Loucy (cell line): ENCODE results near the gene HLX.

Experiments
- H2AFZ ChIP-seq: fragments of 200-600 bp; sonication (generic); 2 replicates; pipeline ENCODE4 v1.6.0; 2016; ENCODE audit warnings: antibody characterized with exemption, mild to moderate bottlenecking, low read length, moderate library complexity
- H3F3A ChIP-seq: fragments of 200-600 bp; 2 replicates; pipeline ENCODE4 v1.6.0; 2016; ENCODE audit warnings: antibody characterized with exemption, low read depth, mild to moderate bottlenecking
- H3K27me3 ChIP-seq: fragments of 200-600 bp; sonication (generic); 2 replicates; pipeline ENCODE4 v1.6.1; 2014; ENCODE audit warnings: low read length, mild to moderate bottlenecking; ENCODE audit not compliant: insufficient read depth, poor library complexity, severe bottlenecking
- H3K36me3 ChIP-seq: fragments of 200-600 bp; sonication (generic); 2 replicates; pipeline ENCODE4 v1.6.1; 2016; ENCODE audit warnings: low read length; ENCODE audit not compliant: insufficient read depth
- H3K4me1 ChIP-seq: fragments of 200-600 bp; sonication (generic); 2 replicates; pipeline ENCODE4 v1.5.1; 2014; ENCODE audit warnings: low read length, mild to moderate bottlenecking; ENCODE audit not compliant: insufficient read depth, poor library complexity, severe bottlenecking
- H3K4me2 ChIP-seq: fragments of 200-600 bp; sonication (generic); 2 replicates; pipeline ENCODE4 v1.6.0; 2014; ENCODE audit warnings: antibody characterized with exemption, low read length, low read depth, mild to moderate bottlenecking; ENCODE audit not compliant: poor library complexity, severe bottlenecking
- H3K4me3 ChIP-seq: fragments of 200-600 bp; sonication (generic); 2 replicates; pipeline ENCODE4 v1.5.1; 2014; ENCODE audit warnings: low read length, mild to moderate bottlenecking, mixed read lengths; ENCODE audit not compliant: poor library complexity, severe bottlenecking
- H3K79me2 ChIP-seq: fragments of 200-600 bp; sonication (generic); 2 replicates; pipeline ENCODE4 v1.6.1; 2014; ENCODE audit warnings: low read length; ENCODE audit not compliant: insufficient read depth
- H3K9ac ChIP-seq: fragments of 200-600 bp; sonication (generic); 2 replicates; pipeline ENCODE4 v1.6.0; 2014; ENCODE audit warnings: mild to moderate bottlenecking, low read depth, low read length, moderate library complexity; ENCODE audit not compliant: poor library complexity, severe bottlenecking
- H3K9me2 ChIP-seq: fragments of 200-600 bp; sonication (generic); replicated peaks from 2 replicates; pipeline ENCODE4 v1.6.1; 2016; ENCODE audit warnings: low read depth, low read length, mixed read lengths
- H3K9me3 ChIP-seq: fragments of 200-600 bp; sonication (generic); 2 replicates; pipeline ENCODE4 v1.6.1; 2014; ENCODE audit warnings: mild to moderate bottlenecking, antibody characterized with exemption, low read length, low read depth; ENCODE audit not compliant: insufficient read depth
- H4K20me1 ChIP-seq: fragments of 200-600 bp; sonication (generic); 2 replicates; pipeline ENCODE4 v1.6.0; 2014; ENCODE audit warnings: antibody characterized with exemption, low read length, mild to moderate bottlenecking; ENCODE audit not compliant: insufficient read depth, poor library complexity, severe bottlenecking
- EZH2phosphoT487 ChIP-seq: fragments of 200-600 bp; IDR thresholded peaks from 2 replicates; pipeline ENCODE4 v1.6.1; 2018; ENCODE audit warnings: antibody characterized with exemption, mild to moderate bottlenecking, moderate library complexity, borderline replicate concordance
- TF ChIP-seq, protein P1 (sequence below): fragments of 200-600 bp; sonication (generic); conservative IDR thresholded peaks from 2 replicates; pipeline ENCODE4 v1.5.1; 2014; ENCODE audit warnings: mild to moderate bottlenecking, antibody characterized with exemption, low read length

The HLX gene

GRCh38 chr1:220902916-220903315, 23.7 kb downstream of the HLX start:
- H3K4me2 ChIP-seq: no peak overlapping the region
- no peaks in the 10 kb centered on the region for H3K27me3 ChIP-seq
- no peaks in the 10 kb centered on the region for H3F3A ChIP-seq
- no peaks in the 10 kb centered on the region for H3K4me1 ChIP-seq
- no peak overlapping the region for H2AFZ ChIP-seq
- H3K9ac ChIP-seq: no peak overlapping the region
- H3K4me3 ChIP-seq: no peak overlapping the region
- no peaks in the 10 kb centered on the region for H4K20me1 ChIP-seq
- no peaks in the 10 kb centered on the region for H3K79me2 ChIP-seq
- no peaks in the 10 kb centered on the region for H3K36me3 ChIP-seq
- H3K9me3 ChIP-seq: no peaks in the 10 kb centered on the region
- TF ChIP-seq, protein P1, sequence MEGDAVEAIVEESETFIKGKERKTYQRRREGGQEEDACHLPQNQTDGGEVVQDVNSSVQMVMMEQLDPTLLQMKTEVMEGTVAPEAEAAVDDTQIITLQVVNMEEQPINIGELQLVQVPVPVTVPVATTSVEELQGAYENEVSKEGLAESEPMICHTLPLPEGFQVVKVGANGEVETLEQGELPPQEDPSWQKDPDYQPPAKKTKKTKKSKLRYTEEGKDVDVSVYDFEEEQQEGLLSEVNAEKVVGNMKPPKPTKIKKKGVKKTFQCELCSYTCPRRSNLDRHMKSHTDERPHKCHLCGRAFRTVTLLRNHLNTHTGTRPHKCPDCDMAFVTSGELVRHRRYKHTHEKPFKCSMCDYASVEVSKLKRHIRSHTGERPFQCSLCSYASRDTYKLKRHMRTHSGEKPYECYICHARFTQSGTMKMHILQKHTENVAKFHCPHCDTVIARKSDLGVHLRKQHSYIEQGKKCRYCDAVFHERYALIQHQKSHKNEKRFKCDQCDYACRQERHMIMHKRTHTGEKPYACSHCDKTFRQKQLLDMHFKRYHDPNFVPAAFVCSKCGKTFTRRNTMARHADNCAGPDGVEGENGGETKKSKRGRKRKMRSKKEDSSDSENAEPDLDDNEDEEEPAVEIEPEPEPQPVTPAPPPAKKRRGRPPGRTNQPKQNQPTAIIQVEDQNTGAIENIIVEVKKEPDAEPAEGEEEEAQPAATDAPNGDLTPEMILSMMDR: no peak
- TF ChIP-seq EZH2phosphoT487: no peak
- H3K9me2 ChIP-seq: no peaks in the 10 kb centered on the region

GRCh38 chr1:220904876-220905275, 25.6 kb downstream of the HLX start:
- Histone ChIP-seq H3F3A (no peaks in the 10 kb centered on the region), H3K4me2 (no peak overlapping the region), H4K20me1 (no peaks in the 10 kb centered on the region), H3K9me3 (no peaks in the 10 kb centered on the region), H3K79me2 (no peaks in the 10 kb centered on the region), H3K27me3 (no peaks in the 10 kb centered on the region), H3K9ac (no peak overlapping the region), H3K36me3 (no peaks in the 10 kb centered on the region), H3K9me2 (no peaks in the 10 kb centered on the region), H3K4me3 (no peak overlapping the region), H3K4me1 (no peaks in the 10 kb centered on the region), H2AFZ (no peak overlapping the region)
- TF ChIP-seq EZH2phosphoT487: no peak

GRCh38 chr1:220905650-220906560, 26.7 kb downstream of the HLX start:
- Histone ChIP-seq H3K27me3 (no peaks in the 10 kb centered on the region), H3K4me1 (no peaks in the 10 kb centered on the region), H3K9me2 (no peaks in the 10 kb centered on the region), H3K36me3 (no peaks in the 10 kb centered on the region), H3K4me3 (no peak overlapping the region), H3K9me3 (no peaks in the 10 kb centered on the region), H2AFZ (no peak overlapping the region), H3K4me2 (no peak overlapping the region), H3K9ac (no peak overlapping the region), H3K79me2 (no peaks in the 10 kb centered on the region), H4K20me1 (no peaks in the 10 kb centered on the region), H3F3A (no peaks in the 10 kb centered on the region)
- TF ChIP-seq EZH2phosphoT487: no peak

- no peaks in the 10 kb centered on the region for H3F3A ChIP-seq
- no peaks in the 10 kb centered on the region for H3K36me3 ChIP-seq
- H3K4me2 ChIP-seq: no peak overlapping the region
- H3K4me1 ChIP-seq: no peaks in the 10 kb centered on the region
- H3K9ac ChIP-seq: no peak overlapping the region
- H3K27me3 ChIP-seq: no peaks in the 10 kb centered on the region
- TF ChIP-seq, protein P1: no peak
- no peak for TF ChIP-seq EZH2phosphoT487
- no peaks in the 10 kb centered on the region for H3K9me3 ChIP-seq
- H3K79me2 ChIP-seq: no peaks in the 10 kb centered on the region
- H3K9me2 ChIP-seq: no peaks in the 10 kb centered on the region
- no peaks in the 10 kb centered on the region for H4K20me1 ChIP-seq
- H3K4me3 ChIP-seq: no peak overlapping the region
- H2AFZ ChIP-seq: no peak overlapping the region
Measured at GRCh38 chr1:220906561-220907334, 27.5 kb downstream of the HLX start.
